Sigmoid colon (tissue), 7 donors: ENCODE data around the gene ALPK3. TPM values are rescaled to one million over a fixed set of nuclear protein-coding genes. Genes with fewer than 3 reads are reported as not detected.

ENCODE experiments used
- DNase-seq: peaks from one replicate; pipeline ENCODE4 v3.0.0-alpha.2; 2019
- H3K27ac ChIP-seq, 4 donors: fragments of 200-600 bp; sonication (generic); one replicate each; pipeline ENCODE4 v1.5.1; 2016 to 2019; ENCODE audit warnings: mild to moderate bottlenecking in 1 of 4
- H3K27me3 ChIP-seq, 3 donors: fragments of 200-600 bp; sonication (generic); one replicate each; pipeline ENCODE4 v1.5.1; 2019; ENCODE audit warnings: mild to moderate bottlenecking in 1 of 3
- H3K36me3 ChIP-seq, 4 donors: fragments of 200-600 bp; sonication (generic); one replicate each; pipeline ENCODE4 v1.5.1; 2016 to 2019
- H3K4me1 ChIP-seq, 4 donors: fragments of 200-600 bp; sonication (generic); one replicate each; pipeline ENCODE4 v1.5.1; 2017 to 2019
- H3K4me3 ChIP-seq, 4 donors: fragments of 200-600 bp; sonication (generic); one replicate each; pipeline ENCODE4 v1.5.1; 2017 to 2019; ENCODE audit warnings: mild to moderate bottlenecking in 2 of 4, moderate library complexity in 1 of 4
- H3K9me3 ChIP-seq, 4 donors: fragments of 200-600 bp in 3 of 4; sonication (generic) in 3 of 4; one replicate each; pipeline versions ENCODE4 v1.5.1 to v1.6.1; 2013 to 2019
- CTCF ChIP-seq, 4 experiments: fragments of 450-650 bp in 3 of 4; fragments of 200-600 bp in 1 of 4; IDR thresholded peaks; one replicate each; pipeline ENCODE4 v1.5.1; 2016 to 2019; ENCODE audit warnings: antibody characterized with exemption in 4 of 4, mild to moderate bottlenecking in 3 of 4, moderate library complexity in 2 of 4
- EP300 ChIP-seq, 4 donors: sonication (generic); formaldehyde crosslinking; IDR thresholded peaks; one replicate each; pipeline ENCODE4 v1.6.1; 2017; ENCODE audit warnings: antibody characterized with exemption in 4 of 4
- POLR2A ChIP-seq, 2 donors: fragments of 450-650 bp; IDR thresholded peaks; one replicate each; pipeline ENCODE4 v1.6.1; 2016; ENCODE audit warnings: antibody characterized with exemption in 2 of 2, mild to moderate bottlenecking in 2 of 2, moderate library complexity in 2 of 2
- POLR2AphosphoS5 ChIP-seq, 4 donors: sonication (generic); formaldehyde crosslinking; IDR thresholded peaks; one replicate each; pipeline ENCODE4 v1.6.1; 2017; ENCODE audit warnings: antibody characterized with exemption in 4 of 4
- WGBS, 2 donors: extraction: QIAGEN DNeasy Blood & Tissue Kit; methylation state at CpG; one replicate each; pipeline ENCODE4 v1.1.7; 2013; 5-methylcytosine and 5-hydroxymethylcytosine counted together
- intact Hi-C: fragments of 100-400 bp; cut with DNase I; formaldehyde crosslinking; loops from one replicate; pipeline ENCODE4 v1.15.1; 2023
- polyA plus RNA-seq, 3 donors: library from polyadenylated mRNA; stranded (reverse); fragments of 200-250 nt; gene quantifications; one replicate each; pipeline ENCODE4 v1.2.3, GENCODE V29; 2013
- total RNA-seq, 4 donors: library from RNA; depleted of rRNA; stranded (reverse); fragments of >200 nt; gene quantifications; one replicate each; pipeline ENCODE4 v1.1.0, GENCODE V29; 2016
- donor health status: healthy with polysubstance abuse.
- donor health status: Bipolar disorder and iron deficiency.
- donor health status: healthy.

The ALPK3 gene
- total and polyA plus RNA-seq, 7 donors = under 0.01 to 41.0 (median 3.9) TPM

- Histone ChIP-seq H3K4me1 (no peaks in the 10 kb centered on the region), H3K27me3 (peaks cover 0 to 14% (median 0%) of the 10 kb centered on the region in 3 donors), H3K4me3 (no peak overlapping the region), H3K27ac (no peak overlapping the region), H3K9me3 (no peaks in the 10 kb centered on the region), H3K36me3 (no peaks in the 10 kb centered on the region)
- 93 to 95% methylated on average over 6 of the region's 6 CpGs for WGBS, 2 donors
- no peak for TF ChIP-seq EP300 (IDR thresholded peaks at IDR 0.05)
- no peak for TF ChIP-seq POLR2AphosphoS5 (IDR thresholded peaks at IDR 0.05)
- no peak for TF ChIP-seq POLR2A (IDR thresholded peaks at IDR 0.05)
- no peak for TF ChIP-seq CTCF (IDR thresholded peaks at IDR 0.05)
- intact Hi-C loops = no loop called here
- no peak for DNase-seq
Observed at GRCh38 chr15:84889991-84890669, 73.0 kb downstream of the ALPK3 start.

GRCh38 chr15:84890670-84891162 is 73.6 kb downstream of the ALPK3 start:
- peaks cover 0 to 14% (median 0%) of the 10 kb centered on the region in 3 donors for H3K27me3 ChIP-seq
- intact Hi-C loops = no loop called here
- no peaks in the 10 kb centered on the region for H3K9me3 ChIP-seq
- no peak overlapping the region for H3K4me3 ChIP-seq
- WGBS, 2 donors = 76 to 89% methylated on average over 5 of the region's 5 CpGs
- H3K27ac ChIP-seq = no peak overlapping the region
- H3K4me1 ChIP-seq = no peaks in the 10 kb centered on the region
- TF ChIP-seq POLR2A (IDR thresholded peaks at IDR 0.05) (no peak), POLR2AphosphoS5 (IDR thresholded peaks at IDR 0.05) (no peak), EP300 (IDR thresholded peaks at IDR 0.05) (no peak), CTCF (IDR thresholded peaks at IDR 0.05) (no peak)
- H3K36me3 ChIP-seq = no peaks in the 10 kb centered on the region
- no peak for DNase-seq

GRCh38 chr15:84891339-84891738 is 74.2 kb downstream of the ALPK3 start:
- 88 to 89% methylated on average over 6 of the region's 6 CpGs for WGBS, 2 donors

GRCh38 chr15:84892786-84893307 is 75.7 kb downstream of the ALPK3 start:
- H3K27me3 ChIP-seq = peaks cover 0 to 13% (median 0%) of the 10 kb centered on the region in 3 donors
- H3K4me3 ChIP-seq = no peak overlapping the region
- H3K9me3 ChIP-seq = no peaks in the 10 kb centered on the region
- H3K36me3 ChIP-seq = no peaks in the 10 kb centered on the region
- no peak overlapping the region for H3K27ac ChIP-seq
- TF ChIP-seq POLR2AphosphoS5 (IDR thresholded peaks at IDR 0.05) (no peak), POLR2A (IDR thresholded peaks at IDR 0.05) (no peak), CTCF (IDR thresholded peaks at IDR 0.05) (no peak), EP300 (IDR thresholded peaks at IDR 0.05) (no peak)
- no peaks in the 10 kb centered on the region for H3K4me1 ChIP-seq
- 85 to 95% methylated on average over 10 of the region's 10 CpGs for WGBS, 2 donors
- intact Hi-C loops = no loop called here
- DNase-seq = peak; percentile 21

More at GRCh38 chr15:84891339-84891738, 74.2 kb downstream of the ALPK3 start:
- TF ChIP-seq EP300 (IDR thresholded peaks at IDR 0.05) (no peak), CTCF (IDR thresholded peaks at IDR 0.05) (no peak), POLR2AphosphoS5 (IDR thresholded peaks at IDR 0.05) (no peak), POLR2A (IDR thresholded peaks at IDR 0.05) (no peak)
- Histone ChIP-seq H3K4me3 (no peak overlapping the region), H3K27ac (no peak overlapping the region), H3K27me3 (peaks cover 0 to 14% (median 0%) of the 10 kb centered on the region in 3 donors), H3K36me3 (no peaks in the 10 kb centered on the region), H3K9me3 (no peaks in the 10 kb centered on the region), H3K4me1 (no peaks in the 10 kb centered on the region)
- intact Hi-C loops = no loop called here
- no peak for DNase-seq
